ENCODE measurements around the gene RNF214.

The RNF214 gene

DNA sequence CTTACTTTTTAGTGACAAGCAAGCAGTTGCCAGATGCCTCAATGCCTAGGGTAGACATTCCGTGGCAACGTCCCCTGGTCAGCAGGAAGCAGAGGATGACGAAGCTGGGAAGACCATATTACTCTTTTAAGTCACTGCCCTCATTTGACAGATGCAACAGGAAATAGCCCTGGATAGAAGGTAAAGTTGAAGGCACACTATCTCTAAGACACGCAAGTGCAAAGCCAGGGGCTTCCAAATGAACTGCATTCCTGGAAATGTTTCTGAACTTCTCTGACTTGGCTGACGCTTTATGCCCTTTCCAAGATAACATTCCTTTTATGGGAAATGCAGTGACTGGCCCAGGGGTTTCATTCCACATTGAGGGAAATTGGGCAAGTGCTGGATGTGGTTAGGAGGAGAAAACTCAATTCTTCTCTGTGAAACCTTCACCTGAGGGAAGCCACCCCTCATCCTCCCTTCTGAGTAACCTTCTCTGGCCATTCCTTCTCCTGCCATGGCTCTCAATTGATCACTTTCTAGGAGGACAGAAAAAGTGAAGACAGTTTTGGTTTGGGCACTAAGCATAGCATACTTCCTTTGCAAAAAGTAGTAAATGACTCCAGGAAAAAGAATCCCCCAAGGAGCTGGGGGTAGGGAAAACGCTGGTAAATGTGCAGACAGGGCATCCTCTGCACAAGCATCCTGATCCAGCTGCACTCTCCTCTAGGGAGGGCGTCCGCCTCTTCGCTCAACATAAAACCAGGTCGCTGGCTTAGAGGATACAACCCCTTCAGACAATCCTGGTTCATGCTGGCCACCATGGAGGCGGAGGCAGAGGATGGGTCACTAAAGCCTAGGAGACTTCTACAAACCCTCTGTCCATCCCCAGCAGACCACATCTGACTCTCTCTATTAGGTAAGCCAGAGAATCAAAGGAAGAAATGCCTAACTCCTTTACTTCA is 15.1 kb upstream of the RNF214 start:
- no peak for DNase-seq

DNA sequence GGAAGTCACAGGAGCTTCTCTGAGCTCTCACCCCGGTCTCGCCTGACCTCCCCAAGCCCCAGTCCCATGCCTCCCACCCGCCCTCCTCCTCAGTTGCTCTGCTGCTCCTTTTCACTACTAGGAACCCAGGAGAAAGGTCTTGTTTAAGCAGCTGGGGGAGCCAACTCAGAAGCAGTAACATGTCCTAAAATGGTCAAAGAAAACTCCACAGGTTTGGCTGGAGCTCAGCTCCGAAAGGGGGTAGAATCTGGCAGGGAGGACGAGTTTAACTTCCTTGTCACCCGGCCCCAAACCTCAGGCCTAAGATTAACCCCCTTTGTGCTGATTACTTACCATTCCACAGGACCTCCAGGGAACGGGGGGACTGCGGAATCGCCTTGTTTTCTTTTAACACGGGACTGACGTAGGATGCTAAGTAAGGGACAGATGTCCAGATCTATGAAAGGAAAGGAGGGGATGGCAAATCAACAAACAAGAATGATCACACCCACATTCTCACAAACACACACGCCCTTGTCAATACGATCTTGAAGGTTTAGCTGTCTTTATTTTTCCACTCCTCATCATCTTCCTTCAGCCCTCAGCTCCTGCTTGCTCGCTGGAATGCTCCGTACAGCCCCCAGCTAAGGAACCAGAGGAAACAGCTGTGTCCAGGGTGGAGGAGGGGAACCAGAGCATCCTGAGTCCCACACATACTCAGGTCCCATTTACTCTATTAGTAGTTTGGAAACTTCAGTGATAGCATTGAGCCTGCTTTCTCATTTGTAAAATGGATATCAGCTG is 14.1 kb upstream of the RNF214 start:
- no peak for DNase-seq

DNA sequence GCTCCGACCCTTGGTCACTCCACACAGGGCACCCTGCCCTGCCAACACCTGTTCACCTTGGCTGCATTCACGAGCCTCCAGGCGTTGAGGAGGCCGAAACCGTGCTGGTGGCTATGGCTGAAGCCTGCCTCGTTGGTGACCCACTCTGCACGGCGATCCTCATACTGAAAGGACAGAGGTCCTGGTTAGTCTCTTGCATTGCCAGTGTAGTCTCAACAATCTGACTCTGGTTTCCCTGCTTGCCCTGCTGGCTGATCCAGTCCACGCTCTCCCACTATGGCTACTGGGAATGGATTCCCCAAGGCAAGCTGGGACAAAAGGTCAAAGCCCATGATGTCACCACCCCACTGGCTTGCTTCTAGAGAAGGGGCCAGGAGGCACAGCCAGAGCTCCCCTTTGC is 13.5 kb upstream of the RNF214 start:
- DNase-seq, result no peak

DNA sequence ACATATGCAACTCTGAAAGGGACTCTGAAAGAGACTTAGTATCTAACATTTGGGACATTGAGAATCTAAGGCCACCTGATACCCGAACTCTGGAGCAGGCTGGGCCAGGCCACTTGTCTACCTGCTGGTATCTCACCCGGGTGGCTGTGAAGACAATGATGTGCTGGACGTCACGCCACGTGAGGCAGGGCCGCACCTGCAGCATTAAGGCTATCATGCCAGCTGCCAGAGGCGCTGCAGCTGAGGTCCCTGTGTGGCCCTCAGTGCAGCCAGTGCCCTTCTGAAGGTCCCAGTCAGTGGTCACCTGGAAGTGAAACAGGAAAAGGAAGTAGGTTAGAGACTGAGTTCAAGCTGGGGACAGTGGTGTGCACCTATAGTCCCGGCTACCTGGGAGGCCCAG is 13.0 kb upstream of the RNF214 start:
- no peak for DNase-seq

DNA sequence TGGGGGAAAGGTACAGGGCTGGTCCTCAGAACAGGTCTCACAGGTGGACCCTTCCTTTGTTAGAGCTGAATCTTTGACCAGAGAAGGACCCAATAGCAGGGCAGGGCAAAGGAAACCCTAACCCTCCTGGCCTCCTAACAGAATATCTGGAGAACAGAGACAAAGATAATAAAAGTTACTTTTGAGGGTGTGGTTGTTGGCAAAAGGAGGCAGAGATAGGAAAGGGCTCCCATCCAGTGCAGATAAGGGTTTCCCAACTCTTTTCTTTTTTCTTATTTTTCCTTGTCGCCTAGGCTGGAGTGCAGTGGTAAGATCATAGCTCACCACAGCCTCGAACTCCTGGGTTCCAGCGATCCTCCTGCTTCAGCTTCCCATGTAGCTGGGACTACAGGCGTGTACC is 12.5 kb upstream of the RNF214 start:
- DNase-seq, result no peak

DNA sequence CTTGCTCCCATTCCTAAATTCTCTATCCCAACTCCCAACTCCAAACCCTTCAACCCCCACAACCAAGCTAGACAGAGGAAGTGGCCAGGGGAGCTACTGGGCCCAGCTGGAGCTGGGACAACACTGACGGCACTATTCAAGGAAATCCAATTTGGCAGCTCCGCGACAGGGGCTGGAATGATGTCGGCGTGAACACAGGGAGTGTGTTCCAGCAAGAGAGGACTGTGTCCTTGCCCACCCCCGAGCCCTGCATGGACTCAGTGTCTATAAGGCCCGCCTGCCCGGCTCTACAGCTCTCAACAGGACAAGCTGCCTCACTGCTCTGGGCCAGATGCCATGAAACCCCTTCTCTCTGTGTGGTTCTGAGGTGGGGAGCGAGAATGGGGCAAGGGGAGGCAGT is 11.9 kb upstream of the RNF214 start:
- no peak for DNase-seq

DNA sequence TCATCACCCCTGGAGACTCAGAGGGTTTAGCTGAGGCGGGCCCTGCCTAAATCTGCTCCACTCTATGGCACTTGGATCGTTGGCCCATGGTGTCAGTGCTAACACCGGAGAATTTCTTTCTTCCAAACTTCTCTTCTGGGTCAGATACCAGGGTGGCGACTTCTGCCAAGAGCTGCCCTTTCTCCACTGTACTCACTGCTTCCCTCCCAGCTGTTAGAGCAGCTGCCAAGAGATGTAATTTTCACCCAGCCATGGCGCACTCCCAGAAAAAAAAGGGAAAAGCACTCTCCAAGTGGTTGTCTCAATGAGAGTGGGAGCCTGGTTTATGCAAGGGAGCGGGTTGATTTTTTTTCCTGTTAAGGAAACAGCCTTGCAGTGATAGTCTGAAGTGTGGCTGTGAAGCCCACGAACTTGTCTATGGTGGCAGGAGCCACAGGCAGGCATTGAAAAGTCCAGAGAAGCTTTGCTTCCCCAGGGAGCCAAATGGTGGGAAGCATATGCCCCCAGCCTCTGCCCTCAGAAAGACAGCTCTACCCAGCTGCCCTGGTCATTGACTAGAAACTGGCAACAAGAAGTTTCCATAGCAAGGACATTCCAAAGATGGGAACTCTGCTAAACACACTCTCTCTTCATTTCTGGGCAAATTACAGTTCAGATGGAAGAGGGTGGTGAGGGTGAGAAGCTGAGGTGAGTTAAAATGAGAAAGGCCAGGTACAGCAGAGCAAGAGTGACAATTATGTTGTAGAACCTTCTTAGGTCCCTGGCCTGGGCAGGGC is 11.3 kb upstream of the RNF214 start:
- DNase-seq, result no peak

DNA sequence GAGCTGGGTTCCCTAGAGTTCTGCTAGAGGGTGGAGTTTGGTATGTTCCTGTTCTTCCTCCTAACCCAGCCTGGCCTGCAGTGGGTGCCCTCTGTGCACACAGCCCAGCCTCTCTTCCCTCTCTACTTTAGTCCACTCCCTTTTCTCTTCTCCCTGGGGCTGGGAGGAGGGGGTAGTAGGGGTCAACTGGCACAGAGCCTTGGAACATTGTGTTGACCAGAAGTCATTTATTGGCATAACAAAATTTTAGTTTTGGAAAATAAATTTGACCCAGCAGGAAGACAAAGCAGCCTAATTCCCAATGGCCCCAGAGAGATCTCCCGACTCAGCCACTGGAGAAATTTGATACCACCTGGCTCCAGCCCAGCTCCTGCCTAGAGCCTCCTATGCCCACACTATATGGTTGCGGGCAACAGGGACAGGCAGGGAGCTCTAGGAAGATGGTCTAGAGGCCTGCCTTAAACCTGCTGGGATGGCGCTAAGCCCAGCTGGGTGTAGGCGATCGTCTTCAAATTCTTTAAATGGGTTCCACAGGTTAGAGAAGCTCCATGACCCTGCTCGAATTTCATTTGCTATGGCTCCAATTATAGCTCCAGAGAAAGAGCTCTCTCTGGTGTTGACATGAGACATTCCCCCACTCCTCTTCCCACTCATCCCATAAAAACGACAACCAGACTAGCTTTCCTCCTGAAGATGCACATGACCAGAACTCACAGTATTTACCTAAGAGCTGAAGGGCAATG is 10.5 kb upstream of the RNF214 start:
- no peak for DNase-seq

DNA sequence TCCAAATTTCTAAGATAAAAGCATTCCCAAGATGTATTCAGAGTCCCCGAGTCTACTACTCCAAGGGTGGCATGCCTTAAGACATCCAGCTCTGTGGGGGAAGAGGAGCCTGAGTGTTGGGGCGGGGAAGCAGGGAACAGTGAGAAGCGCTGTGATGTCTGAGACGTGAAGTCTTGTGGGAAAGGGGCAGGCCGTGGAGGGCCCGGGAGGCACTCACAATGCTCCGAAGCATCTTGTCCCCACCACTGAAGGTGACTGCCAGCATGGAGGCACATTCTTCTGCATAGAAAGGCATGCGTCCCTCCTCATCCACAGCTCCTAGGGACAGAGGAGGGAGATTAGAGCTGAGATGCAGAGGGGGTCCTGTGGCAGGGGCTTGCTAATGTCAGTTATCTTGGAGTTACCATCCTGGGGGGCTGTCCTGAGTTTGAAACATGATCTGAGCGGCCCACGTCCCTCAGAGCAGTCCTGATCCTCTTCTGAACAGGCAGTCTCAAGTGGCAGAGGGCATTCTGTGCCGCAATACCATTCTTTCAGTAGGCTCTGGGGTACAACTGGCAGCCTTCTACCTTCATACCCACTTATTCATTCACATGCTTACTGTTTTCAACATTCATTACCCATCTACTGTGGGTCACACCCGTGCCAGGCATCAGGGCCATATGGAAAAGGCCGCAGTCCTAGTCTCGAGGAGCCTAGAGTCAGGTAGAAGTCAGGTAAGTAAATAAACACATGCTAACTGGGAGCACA is 9.3 kb upstream of the RNF214 start:
- no peak for DNase-seq

DNA sequence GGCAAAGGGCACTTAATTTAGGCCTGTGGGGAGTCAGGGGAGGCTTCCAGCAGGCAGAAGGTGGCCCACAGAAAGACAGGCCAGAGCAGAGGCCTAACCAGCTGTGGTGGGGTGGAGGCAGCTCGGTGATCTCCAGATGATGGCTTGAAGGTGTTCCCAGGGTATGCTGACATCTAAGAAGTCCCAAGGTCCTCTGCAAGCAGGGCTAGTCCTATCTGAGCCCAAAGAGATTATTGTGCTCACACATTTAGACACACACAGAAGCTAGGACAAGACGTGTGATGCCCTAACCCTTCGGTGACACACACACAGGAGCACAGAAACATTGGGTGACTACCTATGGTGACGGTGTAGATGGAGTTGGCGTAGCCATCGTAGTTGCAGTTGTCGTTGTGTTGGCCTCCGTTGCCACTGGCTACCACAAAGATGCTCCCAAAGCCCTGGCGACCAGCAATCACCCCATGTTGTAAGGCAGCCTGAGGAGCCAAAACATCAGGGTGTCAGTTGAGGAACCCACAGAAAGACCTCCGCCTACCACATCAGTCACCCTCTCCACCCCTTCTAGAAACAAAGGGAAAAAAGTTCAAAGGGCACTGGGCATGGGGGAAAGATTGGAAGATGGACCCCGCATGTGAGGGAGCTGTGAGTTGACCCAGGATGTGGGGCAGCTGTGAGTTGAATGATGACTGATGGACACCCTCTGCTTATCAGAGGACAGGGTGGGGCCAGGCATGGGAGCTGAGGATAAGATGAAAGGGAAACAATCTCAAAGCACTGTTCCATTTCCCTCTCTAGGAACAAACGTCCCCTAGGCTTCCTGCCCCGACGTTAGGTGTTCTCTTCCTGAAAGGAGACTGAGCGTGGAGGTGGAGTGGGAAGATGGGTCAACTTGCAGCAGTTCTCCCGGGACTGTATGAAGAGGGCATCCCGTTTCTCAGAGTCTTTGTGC is 8.5 kb upstream of the RNF214 start:
- no peak for DNase-seq

DNA sequence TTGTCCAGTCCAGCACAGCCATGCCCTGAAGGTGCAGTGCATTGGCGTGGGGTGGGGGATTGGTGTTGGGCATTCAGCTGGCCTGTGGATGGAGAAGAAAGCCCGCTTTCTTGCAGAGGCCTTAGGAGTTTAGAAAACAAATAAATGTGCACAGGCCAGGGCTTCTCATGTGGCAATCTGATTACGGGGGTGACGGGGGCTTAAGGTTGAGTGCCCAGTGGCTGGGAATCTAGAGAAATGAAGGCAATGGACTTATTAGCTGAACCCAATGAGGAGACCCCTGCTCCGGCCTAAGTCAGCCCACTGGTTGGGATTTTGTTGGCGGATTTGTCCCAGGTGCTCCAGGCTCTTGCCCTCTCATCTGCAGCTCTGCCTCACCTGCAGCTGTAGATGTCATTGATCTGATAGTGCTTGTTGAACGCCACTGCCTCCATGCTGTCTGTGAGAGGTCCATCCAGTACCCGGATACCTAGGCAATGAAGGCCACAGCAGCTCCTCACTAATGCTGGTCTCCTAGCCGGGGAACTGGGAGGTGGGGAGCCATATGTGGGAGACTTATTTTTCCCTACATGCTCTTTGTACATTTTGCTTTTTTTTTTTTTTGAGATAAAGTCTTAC is 6.8 kb upstream of the RNF214 start:
- DNase-seq, result no peak

DNA sequence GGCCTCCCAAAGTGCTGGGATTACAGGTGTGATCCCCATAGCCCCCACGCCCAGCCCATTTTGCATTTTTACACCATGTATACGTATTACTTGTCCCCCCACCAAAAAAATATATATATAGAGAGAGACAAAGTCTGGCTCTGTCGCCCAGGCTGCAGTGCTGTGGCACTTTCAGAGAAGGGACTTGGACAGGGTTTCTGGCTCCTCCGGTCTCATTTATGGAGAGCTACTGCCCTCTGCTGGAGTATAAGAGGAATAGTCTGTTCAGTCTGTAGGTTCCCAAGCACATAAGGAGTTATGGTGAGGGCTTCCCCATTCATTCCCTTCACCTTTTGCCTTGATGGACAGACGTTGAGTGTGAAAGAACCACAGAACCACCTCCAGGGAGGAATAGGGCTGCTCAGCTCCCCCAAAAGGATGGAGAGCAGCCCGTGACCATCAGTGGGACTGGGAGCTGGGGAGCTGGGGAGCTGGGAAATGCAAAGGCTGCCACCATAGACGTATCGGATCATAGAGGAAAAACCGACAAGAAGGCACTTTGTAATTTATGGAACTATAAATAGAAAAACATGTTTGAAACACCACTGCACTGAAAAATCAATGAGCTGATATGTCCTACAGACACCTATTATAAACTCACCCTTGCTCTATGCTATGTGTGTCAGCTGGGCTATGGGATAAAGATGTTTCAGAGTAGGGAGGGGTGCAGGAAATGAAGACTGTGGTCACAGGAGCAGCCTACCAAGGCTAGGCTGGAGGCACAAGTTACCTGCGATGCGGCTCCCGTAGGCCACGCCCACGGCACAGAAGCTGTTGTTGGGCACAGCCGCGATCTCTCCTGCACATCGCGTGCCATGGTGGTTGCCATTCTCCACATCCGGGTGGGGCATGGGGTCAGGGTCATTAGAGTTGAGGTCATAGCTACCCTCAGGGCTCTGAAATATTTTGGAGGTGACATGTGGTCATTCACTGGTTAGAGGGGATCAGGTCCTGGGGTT is 5.8 kb upstream of the RNF214 start:
- DNase-seq, result no peak

DNA sequence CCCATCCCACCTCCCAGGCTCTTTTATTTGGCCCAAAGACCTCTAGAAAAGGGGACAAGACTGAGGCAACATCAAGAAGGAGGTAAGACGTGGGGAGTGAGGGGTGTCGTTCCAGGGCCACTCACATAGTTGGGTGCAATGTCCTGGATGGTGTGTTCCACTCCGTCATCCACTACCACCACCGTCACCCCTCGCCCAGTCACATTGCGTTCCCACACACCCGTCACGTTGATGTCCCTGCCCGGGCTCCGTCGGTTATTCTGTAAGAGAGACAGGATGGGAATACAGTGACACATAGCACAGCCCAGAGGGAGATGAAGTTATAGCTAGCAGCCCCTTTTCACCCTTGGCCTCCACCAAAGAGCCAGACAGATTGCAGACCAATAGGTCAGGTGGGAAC is 4.4 kb upstream of the RNF214 start:
- no peak for DNase-seq

DNA sequence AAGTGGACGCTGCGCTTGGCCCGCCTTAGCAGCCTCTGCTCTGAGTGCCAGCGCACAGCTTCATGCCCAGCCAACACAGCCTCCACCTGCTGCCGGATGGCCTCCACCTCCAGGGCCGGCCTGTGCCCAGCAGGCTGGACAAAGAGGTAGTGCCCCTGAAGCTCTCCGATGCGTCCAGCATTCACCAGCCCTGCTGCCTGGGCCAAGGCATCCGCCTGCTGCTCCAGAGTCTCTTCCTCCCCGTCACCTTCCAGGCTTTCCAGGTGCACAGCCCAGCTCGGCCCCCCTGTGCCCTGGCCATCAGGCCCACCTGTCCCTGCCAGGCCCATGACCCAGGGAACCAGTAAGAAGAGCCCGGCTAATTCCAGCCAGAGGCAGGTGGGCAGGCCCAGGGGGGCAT is 3.1 kb upstream of the RNF214 start:
- DNase-seq, result no peak

DNA sequence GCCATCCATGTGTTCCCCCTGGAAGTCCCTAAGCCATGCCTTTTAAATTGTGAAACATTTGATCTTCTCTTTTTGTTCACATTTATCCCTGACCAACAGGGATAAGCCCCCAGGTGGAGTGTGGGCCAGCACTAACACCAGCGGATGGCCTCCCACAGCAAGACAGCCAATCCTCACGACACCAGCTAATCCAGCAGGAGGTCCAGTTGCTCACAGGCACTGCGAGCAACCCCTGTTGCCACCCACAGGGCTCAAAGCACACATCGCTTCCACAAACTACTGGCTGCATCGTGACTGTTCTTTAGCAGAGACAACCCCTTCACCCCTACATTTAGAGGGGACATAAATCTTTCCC is 2.6 kb upstream of the RNF214 start:
- no peak for DNase-seq

DNA sequence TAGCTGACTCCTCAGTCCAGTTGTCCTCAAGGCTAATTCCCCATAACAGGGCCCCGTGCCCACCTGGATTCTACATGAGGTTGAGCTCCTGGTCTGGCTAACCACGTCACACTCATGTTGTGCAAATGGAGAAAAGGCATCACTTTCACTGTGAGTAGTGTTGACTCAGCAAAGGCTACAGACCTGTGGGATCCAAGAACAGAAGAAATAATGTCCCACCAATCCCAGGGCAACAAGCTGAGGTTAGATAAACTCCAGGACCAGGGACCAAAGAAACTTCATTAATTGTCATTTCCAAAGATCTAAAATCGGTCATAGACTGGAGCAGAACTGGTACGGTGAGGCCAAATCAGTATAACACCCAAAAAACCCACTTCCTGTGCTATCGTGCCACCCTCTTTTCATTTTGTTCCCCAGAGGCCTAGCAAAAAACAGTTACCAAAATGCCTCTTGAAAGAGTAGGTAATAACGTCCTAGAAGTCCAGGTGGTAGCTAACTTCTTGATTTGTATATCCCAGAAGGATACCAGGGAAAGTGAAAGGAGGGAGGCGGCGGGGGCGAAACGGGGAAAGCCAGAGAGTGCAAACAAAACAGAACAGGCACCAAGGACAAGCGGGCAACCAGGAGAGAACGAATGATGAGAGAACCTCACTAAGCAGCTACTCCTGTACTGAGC is 2.0 kb upstream of the RNF214 start:
- DNase-seq, result peak; percentile 40

DNA sequence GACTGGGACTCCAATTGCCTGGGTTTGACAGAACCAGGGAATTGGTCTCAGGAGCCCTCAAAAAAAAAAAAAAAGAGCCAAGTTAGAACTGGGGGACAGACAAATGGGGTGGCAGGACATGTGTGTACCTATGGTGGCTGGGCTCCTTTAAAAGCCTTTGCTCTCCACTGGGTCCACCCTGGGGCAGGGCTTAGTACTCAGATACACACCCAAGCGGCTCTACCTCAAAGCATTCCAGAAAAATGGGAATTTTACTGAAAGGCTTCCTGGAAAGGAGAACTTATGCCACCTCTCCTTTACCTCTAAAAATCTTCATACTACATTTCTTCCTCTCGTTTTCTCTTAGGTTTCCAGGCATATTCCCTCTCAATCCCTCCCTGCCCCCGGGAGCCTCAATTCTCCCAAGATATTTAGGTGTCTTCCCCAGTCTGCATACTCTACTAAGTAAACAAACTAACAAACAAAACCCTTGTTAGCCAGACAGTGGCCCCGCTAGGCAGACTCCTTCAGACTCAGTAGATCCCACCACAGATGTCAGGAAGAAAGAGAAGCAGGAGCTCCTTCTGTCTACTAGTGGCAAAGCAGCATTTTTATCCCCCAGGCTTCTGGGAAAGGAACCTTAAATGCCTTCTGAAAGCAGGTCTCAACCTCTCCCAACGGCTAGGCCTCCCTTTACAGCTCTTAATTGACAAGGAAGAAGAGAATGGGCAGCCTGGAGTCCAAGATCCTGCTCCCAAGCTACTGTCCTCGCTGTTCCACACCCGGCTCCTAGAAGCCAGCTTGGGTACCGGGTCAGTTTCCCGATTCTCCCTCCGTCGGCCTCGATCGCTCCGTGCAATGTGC is 1.3 kb upstream of the RNF214 start:
- DNase-seq, result no peak

DNA sequence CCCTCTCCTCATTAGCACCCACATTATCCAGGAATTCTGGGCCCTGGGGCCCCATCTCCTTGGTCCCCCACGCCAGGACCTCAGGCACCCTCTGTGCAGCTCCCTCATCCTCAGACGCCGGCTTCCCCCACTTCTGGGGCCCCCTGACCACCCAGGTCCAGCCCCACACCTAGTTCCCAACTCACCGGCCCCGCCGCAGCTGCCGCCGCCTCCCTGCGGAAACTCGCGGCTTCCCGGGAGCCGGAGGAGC is 704 bp upstream of the RNF214 start, which contains the start of gene PCSK7:
Gene PCSK7, minus strand, starts transcription at position 232 of the 250 bp plus-strand sequence. CDS start 2,229 bp downstream, outside the sequence.
- DNase-seq, result no peak

Data from stimulated activated CD4-positive, alpha-beta T cell treated with anti-CD3 and anti-CD28 coated beads, Interleukin-12 subunit alpha, Interleukin-12 subunit beta, amount 100 ng/mL, for 4 hours (primary cell).